ENCODE results near the gene ACSL3.
"Not testable (repeated sequence)": the region's sequence is repeated elsewhere in the genome, so short reads cannot be mapped to it uniquely, and the experiment has no call there.

Gene ACSL3

GRCh38 chr2:222976521-222977061, 115.8 kb downstream of the ACSL3 start:
- H3K4me1 Mint-ChIP-seq = no peaks in the 10 kb centered on the region
- H3K9me3 Mint-ChIP-seq = no peaks in the 10 kb centered on the region
- no peak overlapping the region for H3K4me3 Mint-ChIP-seq
- no peaks in the 10 kb centered on the region for H3K36me3 Mint-ChIP-seq
- H3K27ac Mint-ChIP-seq = no peak overlapping the region
- ATAC-seq = no peak
- H3K27me3 Mint-ChIP-seq = peaks cover 8% of the 10 kb centered on the region

- Mint-ChIP-seq H3K4me3 (no peak overlapping the region), H3K4me1 (no peaks in the 10 kb centered on the region), H3K27me3 (peaks cover 9% of the 10 kb centered on the region), H3K27ac (no peak overlapping the region), H3K36me3 (no peaks in the 10 kb centered on the region), H3K9me3 (no peaks in the 10 kb centered on the region)
- no peak for ATAC-seq
These were observed 116.3 kb downstream of the ACSL3 start for GRCh38 chr2:222977121-222977520.

- Mint-ChIP-seq H3K27ac (no peak overlapping the region), H3K4me3 (no peak overlapping the region), H3K36me3 (no peaks in the 10 kb centered on the region), H3K4me1 (peaks cover 7% of the 10 kb centered on the region), H3K9me3 (no peaks in the 10 kb centered on the region), H3K27me3 (peaks cover 19% of the 10 kb centered on the region)
- ATAC-seq = no peak
These were observed 118.0 kb downstream of the ACSL3 start for GRCh38 chr2:222978850-222979249.

- Mint-ChIP-seq H3K4me1 (peaks cover 7% of the 10 kb centered on the region), H3K27ac (no peak overlapping the region), H3K9me3 (no peaks in the 10 kb centered on the region), H3K4me3 (no peak overlapping the region), H3K36me3 (no peaks in the 10 kb centered on the region), H3K27me3 (peaks cover 19% of the 10 kb centered on the region)
- no peak for ATAC-seq
These were observed 118.6 kb downstream of the ACSL3 start for GRCh38 chr2:222979484-222979883.

- no peak for ATAC-seq
- Mint-ChIP-seq H3K27me3 (peaks cover 10% of the 10 kb centered on the region), H3K36me3 (no peaks in the 10 kb centered on the region), H3K4me3 (no peak overlapping the region), H3K9me3 (peaks cover 4% of the 10 kb centered on the region), H3K4me1 (peaks cover 7% of the 10 kb centered on the region), H3K27ac (no peak overlapping the region)
These were observed 121.4 kb downstream of the ACSL3 start for GRCh38 chr2:222982010-222982908.

GRCh38 chr2:222982909-222983265, 122.1 kb downstream of the ACSL3 start:
- Mint-ChIP-seq H3K27ac (no peak overlapping the region), H3K9me3 (peaks cover 6% of the 10 kb centered on the region), H3K4me1 (peaks cover 7% of the 10 kb centered on the region), H3K27me3 (peaks cover 10% of the 10 kb centered on the region), H3K36me3 (no peaks in the 10 kb centered on the region), H3K4me3 (no peak overlapping the region)
- no peak for ATAC-seq

- peaks cover 8% of the 10 kb centered on the region for H3K9me3 Mint-ChIP-seq
- no peak overlapping the region for H3K4me3 Mint-ChIP-seq
- no peaks in the 10 kb centered on the region for H3K36me3 Mint-ChIP-seq
- no peak overlapping the region for H3K27ac Mint-ChIP-seq
- ATAC-seq = no peak
- H3K27me3 Mint-ChIP-seq = peaks cover 10% of the 10 kb centered on the region
- H3K4me1 Mint-ChIP-seq = peaks cover 7% of the 10 kb centered on the region
These were observed 124.1 kb downstream of the ACSL3 start for GRCh38 chr2:222984908-222985307.

GRCh38 chr2:222989431-222989830, 128.6 kb downstream of the ACSL3 start:
- peaks cover 6% of the 10 kb centered on the region for H3K4me1 Mint-ChIP-seq
- no peaks in the 10 kb centered on the region for H3K36me3 Mint-ChIP-seq
- no peaks in the 10 kb centered on the region for H3K27me3 Mint-ChIP-seq
- ATAC-seq = no peak
- H3K9me3 Mint-ChIP-seq = peaks cover 8% of the 10 kb centered on the region
- H3K4me3 Mint-ChIP-seq = no peak overlapping the region
- H3K27ac Mint-ChIP-seq = no peak overlapping the region

- not testable (repeated sequence) for H3K27ac Mint-ChIP-seq, H3K4me1 Mint-ChIP-seq, H3K27me3 Mint-ChIP-seq, ATAC-seq, H3K36me3 Mint-ChIP-seq, H3K9me3 Mint-ChIP-seq, H3K4me3 Mint-ChIP-seq
These were observed 129.4 kb downstream of the ACSL3 start for GRCh38 chr2:222990206-222990605.

- ATAC-seq = no peak
- H3K27ac Mint-ChIP-seq = no peak overlapping the region
- no peak overlapping the region for H3K4me3 Mint-ChIP-seq
- peaks cover 4% of the 10 kb centered on the region for H3K9me3 Mint-ChIP-seq
- H3K36me3 Mint-ChIP-seq = no peaks in the 10 kb centered on the region
- H3K27me3 Mint-ChIP-seq = no peaks in the 10 kb centered on the region
- H3K4me1 Mint-ChIP-seq = peaks cover 6% of the 10 kb centered on the region
These were observed 131.3 kb downstream of the ACSL3 start for GRCh38 chr2:222992137-222992536.
